Measurements from ENCODE around the gene KIF5A.

KIF5A gene

DNA sequence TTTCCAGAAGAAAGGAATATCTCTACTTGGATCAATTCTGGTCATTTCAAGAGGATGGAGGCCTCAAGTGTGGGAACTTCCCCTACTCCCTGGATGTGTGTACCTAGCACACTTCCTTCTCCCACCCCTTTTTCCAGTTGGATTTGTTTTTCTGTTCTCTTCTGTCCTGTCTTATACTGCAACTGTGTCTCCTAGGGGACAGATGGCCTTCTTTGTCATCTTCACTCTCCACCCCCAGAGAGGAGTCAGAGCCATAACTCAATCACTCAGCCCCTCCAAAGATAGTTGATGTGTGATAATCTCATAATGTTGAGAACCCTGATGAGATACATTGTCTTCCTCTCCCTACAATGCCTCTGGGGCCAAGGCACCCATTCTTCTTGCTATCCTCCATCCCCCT lies 52.7 kb downstream of the KIF5A start:
- in situ Hi-C loops (cut with HindIII; ENCODE audit: low sequenced_read_pairs): no loop called here
- H3K4me3 ChIP-seq (ENCODE audit: low read depth, low read length): no peak overlapping the region
- DNase-seq (ENCODE audit: low read depth): no peak
- TF ChIP-seq, protein P1, sequence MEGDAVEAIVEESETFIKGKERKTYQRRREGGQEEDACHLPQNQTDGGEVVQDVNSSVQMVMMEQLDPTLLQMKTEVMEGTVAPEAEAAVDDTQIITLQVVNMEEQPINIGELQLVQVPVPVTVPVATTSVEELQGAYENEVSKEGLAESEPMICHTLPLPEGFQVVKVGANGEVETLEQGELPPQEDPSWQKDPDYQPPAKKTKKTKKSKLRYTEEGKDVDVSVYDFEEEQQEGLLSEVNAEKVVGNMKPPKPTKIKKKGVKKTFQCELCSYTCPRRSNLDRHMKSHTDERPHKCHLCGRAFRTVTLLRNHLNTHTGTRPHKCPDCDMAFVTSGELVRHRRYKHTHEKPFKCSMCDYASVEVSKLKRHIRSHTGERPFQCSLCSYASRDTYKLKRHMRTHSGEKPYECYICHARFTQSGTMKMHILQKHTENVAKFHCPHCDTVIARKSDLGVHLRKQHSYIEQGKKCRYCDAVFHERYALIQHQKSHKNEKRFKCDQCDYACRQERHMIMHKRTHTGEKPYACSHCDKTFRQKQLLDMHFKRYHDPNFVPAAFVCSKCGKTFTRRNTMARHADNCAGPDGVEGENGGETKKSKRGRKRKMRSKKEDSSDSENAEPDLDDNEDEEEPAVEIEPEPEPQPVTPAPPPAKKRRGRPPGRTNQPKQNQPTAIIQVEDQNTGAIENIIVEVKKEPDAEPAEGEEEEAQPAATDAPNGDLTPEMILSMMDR (IDR thresholded peaks at IDR 0.05; ENCODE audit: low read depth, low read length, missing control alignments): no peak

DNA sequence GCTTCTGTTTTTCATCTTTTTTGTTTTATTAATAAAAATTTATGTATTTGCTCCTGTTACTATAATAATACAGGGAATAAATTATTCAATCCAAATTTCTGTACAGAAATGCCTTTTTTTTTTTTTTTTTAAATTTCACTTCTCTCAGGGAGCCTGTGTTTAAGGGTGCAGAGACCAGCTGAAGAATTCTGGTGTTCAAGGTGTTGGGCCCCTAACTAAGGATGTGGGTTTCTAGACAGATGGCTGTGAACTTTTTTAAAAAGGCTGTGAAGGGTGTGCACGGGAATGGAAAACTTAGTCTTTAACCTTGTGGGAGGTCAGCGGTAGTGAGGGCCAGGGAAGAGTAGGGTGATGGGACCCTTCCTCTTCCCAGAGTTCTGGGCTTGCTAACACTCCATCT lies 53.5 kb downstream of the KIF5A start:
- TF ChIP-seq, protein P1 (IDR thresholded peaks at IDR 0.05; ENCODE audit: low read depth, low read length, missing control alignments): no peak
- H3K4me3 ChIP-seq (ENCODE audit: low read depth, low read length): no peak overlapping the region
- in situ Hi-C loops (cut with HindIII; ENCODE audit: low sequenced_read_pairs): no loop called here
- no peak for DNase-seq (ENCODE audit: low read depth)

DNA sequence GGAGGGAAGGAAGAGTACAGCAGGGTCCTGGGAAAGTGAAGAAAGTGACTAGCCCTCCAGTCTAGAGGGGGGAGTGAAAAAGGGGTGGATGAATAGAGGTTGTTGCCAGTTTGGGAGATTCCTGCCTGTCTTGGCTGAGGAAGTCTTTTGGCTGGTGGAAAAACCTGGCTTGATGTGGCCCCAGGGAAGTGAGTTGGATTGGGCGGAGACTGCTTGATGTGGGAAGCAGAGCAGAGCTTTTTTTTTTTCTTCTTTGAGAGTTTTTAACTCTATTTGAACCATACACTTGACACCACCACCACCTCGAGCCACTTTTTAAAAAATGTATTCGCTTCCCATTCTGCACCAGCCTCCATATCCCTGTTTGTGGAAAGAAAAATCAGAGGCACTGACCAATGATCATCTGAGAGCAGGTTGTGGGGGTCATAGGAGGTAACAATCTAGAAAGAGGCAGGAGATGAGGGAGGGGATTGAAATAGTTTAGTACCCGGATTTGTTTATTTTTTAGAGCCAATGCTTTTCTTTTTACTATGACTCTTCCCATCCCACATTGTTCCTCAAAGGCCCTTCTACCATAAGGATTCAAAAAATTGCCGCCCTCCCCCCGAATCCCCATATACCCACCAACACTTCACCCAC lies 54.1 kb downstream of the KIF5A start:
- peak overlapping the region; percentile 84 for H3K4me3 ChIP-seq (ENCODE audit: low read depth, low read length)
- no peak for DNase-seq (ENCODE audit: low read depth)

DNA sequence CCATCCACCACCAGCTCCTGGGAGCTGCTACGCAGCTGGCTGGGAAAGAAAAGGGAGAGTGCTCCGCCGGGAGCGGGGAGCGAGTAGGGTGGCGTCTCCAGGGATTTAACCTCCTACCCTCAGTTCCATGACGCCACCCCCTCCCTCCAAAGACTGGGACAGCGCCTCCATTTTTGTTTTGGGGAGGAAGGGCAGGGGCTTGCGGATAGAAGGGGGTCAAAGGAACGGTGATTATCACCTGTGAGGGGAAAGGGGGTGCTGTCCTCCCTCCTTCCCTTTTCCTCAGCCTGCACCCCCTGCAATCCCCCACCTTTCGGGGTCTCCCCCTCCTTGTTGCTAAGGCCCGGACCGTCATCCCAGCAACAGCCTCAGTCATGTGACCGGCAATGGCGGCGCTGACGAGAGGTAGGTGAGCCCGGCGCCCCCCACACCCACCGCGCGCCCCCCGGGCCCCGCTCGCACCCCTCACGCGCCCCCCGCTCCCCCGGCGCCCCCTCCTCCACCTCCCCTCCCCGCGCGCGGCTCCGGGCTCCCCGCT lies 54.7 kb downstream of the KIF5A start, which contains the start of gene DTX3:
TSS of gene DTX3 (plus strand) at position 371 of the 538 bp plus-strand sequence. CDS start 1,694 bp downstream, outside the sequence.
- DNase-seq (ENCODE audit: low read depth): no peak
- peak within 1 kb of the TSS; percentile 84 for H3K4me3 ChIP-seq (ENCODE audit: low read depth, low read length)
- in situ Hi-C loops (cut with HindIII; ENCODE audit: low sequenced_read_pairs): no loop called here
- TF ChIP-seq, protein P1 (IDR thresholded peaks at IDR 0.05; ENCODE audit: low read depth, low read length, missing control alignments): no peak

More for the DNA sequence above, 54.1 kb downstream of the KIF5A start:
- TF ChIP-seq, protein P1 (IDR thresholded peaks at IDR 0.05; ENCODE audit: low read depth, low read length, missing control alignments): no peak
- in situ Hi-C loops (cut with HindIII; ENCODE audit: low sequenced_read_pairs): no loop called here

DNA sequence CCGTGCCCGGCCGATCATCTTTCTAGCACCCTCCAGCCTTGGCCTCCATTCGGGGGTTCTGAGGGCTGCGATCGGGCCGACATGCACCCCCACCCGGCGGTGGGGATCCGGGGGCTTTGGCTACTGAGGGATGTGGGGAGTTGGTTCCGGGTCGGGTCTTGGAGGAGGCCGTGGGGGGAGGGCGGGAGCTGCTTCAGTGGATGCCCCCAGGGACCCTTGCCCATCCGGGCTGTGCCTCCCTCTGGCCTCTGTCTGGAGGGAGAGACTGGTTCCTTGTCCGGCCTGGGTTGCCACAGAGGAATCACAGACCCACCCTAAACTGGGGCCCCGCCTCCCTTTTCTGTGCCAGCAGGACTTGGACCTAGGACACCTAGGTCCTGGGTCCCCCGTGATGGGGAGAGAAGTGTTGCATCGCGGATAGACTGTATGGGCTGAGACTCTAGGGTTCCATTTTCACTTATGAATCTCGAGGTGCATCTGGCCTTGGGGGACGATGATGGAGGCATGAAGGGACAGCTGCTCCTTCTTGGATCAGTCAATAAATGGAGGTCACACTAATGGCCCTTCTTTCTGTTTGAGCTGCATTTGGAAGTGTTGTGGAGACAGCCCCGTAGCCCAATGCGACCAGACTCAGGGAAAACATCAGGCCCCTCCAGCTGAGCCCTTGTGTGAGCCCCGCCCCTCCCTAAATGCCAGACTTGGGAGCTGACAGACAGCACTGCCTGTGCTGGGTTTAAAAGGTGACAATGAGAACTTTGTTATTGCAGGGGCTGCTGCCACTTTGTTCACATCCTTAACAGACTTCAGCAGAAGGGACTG lies 55.4 kb downstream of the KIF5A start:
- in situ Hi-C loops (cut with HindIII; ENCODE audit: low sequenced_read_pairs): no loop called here
- TF ChIP-seq, protein P1 (IDR thresholded peaks at IDR 0.05; ENCODE audit: low read depth, low read length, missing control alignments): no peak
- H3K4me3 ChIP-seq (ENCODE audit: low read depth, low read length): peak overlapping the region; percentile 84
- no peak for DNase-seq (ENCODE audit: low read depth)

DNA sequence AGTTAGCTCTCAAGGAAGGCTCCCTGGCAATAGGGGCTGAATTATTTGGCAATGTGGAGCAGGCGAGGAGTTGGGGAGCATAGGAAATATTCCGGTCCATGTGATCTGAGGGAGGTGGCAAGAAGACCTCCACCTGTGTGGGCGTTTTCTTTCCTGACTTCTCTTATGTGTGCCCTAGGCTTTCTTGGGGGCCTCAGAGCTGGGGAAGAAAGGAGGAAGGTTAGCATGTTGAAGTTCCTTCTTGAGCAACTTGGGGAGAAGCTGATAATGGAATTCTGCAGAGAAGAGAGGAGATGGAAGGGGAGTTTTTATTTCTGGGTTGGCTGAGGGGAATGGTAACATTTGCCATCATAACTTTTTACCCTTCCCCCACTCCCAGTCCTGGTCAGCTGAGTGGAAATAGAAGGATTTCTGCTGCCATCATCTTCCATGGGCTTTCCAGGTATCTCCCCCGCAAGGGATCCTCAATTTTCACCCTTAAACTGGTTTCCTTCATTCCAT lies 56.0 kb downstream of the KIF5A start:
- in situ Hi-C loops (cut with HindIII; ENCODE audit: low sequenced_read_pairs): no loop called here
- DNase-seq (ENCODE audit: low read depth): no peak
- TF ChIP-seq, protein P1 (IDR thresholded peaks at IDR 0.05; ENCODE audit: low read depth, low read length, missing control alignments): no peak
- H3K4me3 ChIP-seq (ENCODE audit: low read depth, low read length): peak overlapping the region; percentile 84
